Endometrial microvascular endothelial cells (primary cell): ENCODE results near the gene SLC6A13. TPM values are rescaled to one million over a fixed set of nuclear protein-coding genes. Genes with fewer than 3 reads are reported as not detected.
"Not testable (repeated sequence)": the region's sequence is repeated elsewhere in the genome, so short reads cannot be mapped to it uniquely, and the experiment has no call there.

Experiments
- in situ Hi-C: cut with HindIII; loops from 2 replicates; pipeline ENCODE4 v1.10.0; 2017; ENCODE audit warnings: low sequenced_read_pairs, low pct_unique_long_range_greater_than_20kb; ENCODE audit errors: inconsistent ontology term
- total RNA-seq: library from RNA; depleted of rRNA; stranded (reverse); fragments of >200 nt; gene quantifications from one replicate; pipeline ENCODE4 v1.2.3, GENCODE V29; 2015; ENCODE audit errors: inconsistent ontology term

Gene SLC6A13
- total RNA-seq, 1 donor from 2014 or later = not detected

DNA sequence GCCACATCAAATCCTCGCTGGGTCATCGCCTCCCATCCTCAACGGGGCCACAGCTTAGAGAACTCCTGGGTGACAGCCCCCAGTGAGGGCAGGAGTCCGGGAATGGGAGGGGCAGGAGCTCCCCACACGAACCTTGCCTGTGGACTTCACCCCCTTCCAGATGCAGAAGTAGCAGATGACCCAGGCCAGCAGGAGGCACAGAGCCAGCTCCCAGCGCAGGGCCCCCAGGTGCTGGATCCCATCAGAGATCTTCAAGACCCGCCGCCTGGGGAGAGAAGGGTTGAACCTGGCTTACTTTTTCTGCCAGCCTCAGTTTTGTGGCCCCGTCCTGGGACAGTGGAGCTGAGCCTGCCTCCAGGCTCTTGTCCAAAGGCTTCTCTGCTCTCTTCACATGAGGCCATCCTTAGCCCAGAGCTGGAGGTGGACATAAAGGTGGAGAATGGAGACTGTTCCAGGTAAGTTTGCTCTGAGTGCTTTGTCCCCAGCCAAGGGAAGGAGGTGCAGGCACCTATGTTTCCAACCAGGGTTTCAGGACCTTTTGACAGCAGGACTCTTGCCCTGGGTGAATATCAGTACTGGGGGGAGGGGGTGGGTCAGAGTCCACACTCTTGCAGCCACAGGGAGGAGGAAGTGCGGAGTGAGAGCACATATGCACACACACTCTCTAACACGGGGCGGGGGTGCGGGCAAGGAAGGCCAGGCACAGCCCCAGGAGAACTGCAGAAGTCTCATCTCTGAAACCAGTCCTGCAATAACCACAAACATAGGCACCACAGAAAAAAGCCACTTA lies 25.4 kb downstream of the SLC6A13 start:
- in situ Hi-C loops = no loop called here

DNA sequence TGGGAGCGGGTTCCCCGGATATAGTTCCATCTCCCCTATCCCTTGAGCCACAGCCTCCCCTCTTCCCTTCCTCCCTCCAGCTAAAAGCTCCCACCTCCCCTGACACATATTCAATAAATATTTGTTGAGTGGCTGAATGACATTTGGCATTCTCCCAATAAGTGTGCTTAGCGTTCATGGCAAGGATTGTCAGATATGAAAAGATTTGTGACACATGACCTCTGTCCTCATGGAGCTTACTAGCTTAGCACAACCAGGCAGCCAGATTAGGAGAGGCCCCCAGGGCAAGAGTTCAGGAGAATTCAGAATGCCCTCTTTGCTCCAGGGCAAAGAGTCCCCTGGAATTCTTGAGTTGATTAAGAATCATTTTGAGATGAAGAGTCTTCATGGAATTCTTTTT lies 26.2 kb downstream of the SLC6A13 start:
- in situ Hi-C loops = no loop called here

DNA sequence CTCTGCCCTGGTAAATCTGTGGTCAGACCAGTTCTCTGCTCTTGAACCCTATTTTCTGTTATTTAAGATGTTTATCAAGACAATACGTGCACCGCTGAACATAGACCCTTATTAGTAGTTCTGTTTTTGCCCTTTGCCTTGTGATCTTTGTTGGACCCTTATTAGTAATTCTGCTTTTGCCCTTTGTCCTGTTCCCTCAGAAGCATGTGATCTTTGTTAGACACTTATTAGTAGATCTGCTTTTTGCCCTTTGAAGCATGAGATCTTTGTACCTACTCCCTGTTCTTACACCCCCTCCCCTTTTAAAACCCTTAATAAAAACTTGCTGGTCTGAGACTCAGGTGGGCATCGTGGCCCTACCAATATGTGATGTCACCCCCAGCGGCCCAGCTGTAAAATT lies 26.7 kb downstream of the SLC6A13 start:
- in situ Hi-C loops = not testable (repeated sequence)

- in situ Hi-C loops = no loop called here
Measured at GRCh38 chr12:234891-235415, 27.7 kb downstream of the SLC6A13 start.

- in situ Hi-C loops = no loop called here
Measured at GRCh38 chr12:234019-234418, 28.6 kb downstream of the SLC6A13 start.

DNA sequence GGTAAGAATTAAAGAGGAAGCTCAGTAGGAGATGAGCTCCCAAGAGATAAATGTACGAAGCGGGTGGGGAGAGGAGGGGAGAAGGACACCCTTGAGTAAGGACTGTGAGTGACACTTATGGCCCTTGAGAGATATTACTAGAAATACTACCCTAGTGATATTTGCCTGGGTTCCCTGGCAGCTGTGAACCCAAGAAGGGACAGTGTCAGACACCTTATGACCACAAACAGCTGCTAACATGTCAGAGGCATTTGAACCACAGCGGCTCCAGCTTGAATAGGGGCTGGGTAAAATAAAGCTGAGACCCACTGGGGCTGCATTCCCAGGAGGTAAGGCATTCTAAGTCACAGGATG lies 29.0 kb downstream of the SLC6A13 start:
- in situ Hi-C loops = no loop called here

DNA sequence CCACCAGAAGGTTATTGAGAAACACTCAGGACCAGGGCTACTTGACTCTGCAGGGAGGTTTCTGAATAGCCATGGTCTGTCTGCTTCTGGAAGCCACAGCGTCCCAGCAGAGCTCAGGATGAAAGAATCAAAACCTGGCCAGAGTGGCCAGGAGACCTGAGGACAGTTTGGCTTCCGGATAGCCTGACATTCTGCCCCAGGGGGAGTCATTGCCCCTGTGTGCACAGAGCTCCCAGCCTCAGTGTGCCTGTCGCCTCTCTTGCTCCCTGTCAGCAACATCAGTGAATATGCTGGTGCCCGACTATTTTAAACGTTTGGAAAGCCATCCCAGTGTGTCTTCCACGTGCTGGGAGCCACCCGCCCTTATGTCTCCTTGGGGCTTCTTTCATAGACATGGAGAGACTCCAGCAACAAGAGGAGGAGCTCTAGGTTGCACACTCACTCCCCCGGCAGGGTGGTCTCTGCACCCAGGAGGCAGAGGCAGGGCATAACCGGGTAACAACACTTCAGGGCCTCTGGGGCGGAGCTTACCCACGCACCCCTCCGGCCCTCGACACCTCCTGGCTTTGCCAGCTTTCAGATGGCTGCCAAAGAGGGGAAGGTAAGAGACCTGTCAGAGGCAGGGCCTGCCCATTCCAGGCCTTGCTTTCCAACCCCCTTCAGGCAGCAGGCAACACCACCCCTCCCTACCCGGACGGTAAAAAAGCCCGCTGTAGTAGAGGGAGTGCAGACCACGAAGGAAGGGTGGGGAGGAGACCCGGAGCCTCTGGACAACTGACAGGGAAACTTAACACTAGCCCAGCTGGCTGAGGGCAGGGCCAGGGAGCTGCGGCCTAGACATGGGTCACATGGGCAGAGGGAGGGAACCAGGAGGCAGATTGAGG lies 29.7 kb downstream of the SLC6A13 start:
- in situ Hi-C loops = no loop called here

DNA sequence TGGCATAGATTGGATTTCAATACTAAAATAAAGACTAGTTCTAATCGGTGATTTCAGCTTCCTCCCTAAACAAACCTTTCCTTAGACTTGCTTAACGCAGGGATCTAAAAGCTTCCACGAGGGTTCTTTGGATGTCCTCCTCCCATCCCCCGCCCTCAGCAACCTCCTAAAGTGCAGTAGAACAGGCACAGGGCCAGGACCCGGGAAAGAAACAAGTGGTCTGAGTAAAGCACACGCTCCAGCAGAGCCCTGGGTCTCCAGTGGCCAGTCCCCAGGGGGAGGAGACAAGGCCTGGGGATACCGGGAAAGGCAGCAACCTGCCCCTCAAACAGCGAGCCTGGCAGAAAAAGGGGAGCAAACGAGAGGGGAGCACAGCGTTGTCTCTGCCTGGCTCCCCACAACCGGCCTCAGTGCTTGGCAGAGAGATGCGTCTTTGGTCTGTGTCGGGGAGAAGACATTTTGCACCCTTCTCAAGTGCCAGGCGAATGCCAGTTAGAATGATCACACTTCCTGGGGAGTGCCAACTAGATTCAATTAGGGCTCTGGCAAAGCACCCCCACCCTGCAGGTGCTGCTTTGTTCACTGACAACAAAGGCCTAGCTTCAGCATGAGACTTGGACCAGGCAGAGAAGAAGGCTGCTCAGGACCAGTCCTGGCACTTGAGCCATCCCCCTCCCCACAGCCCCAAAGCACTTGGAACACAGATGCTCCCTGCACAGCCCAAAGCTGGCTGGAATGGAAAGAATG lies 31.5 kb downstream of the SLC6A13 start:
- in situ Hi-C loops = no loop called here

DNA sequence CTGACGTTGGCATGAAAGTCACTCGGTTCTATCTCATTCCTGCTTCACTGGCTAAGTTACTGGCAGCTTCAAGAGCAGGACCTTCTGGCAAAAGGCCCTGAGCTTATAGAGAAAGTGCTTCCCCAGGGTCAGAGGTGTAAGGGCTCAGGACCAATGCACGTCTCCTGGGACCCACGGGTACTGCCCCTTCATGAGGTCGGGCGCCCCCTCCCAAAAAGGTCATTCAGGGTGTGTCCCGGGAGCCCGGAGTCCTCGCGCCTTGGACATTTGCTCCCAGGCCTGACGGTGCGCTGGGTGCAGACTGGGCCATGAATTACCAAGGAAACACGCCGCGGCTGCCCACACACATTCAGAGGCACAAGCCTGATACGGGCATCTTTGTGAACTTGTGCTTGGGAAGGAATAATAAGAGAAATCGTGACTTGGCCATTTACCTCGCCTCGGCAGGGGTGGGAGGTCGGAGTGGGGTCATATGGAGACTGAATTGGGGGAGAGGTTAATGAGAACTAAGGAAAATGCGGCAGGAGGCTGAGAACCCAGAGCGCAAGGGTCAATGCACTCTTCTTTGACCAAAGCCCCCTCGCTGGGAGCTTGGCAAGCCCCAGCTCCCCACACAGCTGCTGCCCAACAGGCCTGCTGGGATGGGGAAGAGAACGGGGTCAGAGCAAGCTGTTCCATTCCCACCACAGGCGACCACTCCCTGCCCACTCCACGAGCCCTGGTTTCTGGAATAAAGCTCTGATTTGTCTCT lies 33.0 kb downstream of the SLC6A13 start:
- in situ Hi-C loops = no loop called here

DNA sequence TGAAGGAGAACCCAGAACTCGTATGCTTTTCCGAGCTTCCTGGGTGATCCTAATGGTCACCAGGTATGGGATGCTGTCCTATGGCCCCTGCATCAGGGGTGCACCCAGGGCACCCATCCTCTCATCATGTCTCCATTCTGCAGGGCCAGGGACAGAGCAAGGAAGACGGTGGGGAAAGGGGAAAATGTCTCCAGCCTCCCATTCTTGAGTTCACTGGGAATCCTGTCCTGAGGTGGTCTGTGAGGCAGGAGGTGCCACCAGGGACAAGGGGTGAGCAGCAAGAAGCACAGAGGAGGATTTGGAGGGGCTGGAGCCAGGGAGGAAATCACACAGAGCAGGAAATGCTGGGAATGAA lies 33.8 kb downstream of the SLC6A13 start:
- in situ Hi-C loops = no loop called here

- in situ Hi-C loops = no loop called here
Measured at GRCh38 chr12:227923-228845, 34.5 kb downstream of the SLC6A13 start.

GRCh38 chr12:227286-227915 lies 35.2 kb downstream of the SLC6A13 start:
- in situ Hi-C loops = no loop called here

GRCh38 chr12:226401-226800 lies 36.2 kb downstream of the SLC6A13 start:
- in situ Hi-C loops = no loop called here

DNA sequence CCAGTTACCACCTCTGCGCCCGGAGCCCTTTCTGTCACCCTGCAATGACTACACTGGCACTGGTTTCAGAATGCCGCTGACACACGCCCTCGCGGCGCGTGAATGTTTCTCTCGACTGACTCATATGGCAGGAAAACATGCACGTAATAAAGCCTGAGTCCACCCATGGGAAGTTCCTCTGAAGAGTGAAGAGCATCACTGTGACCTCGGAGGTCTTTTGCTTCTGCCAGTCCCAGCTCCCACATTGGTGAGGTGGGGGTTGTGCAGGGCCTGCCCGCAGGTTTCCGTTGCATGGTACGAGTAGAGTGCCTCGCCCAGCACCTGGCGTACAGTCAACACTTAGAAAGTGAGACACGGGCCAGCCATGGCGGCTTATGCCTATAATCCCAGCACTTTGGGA lies 37.6 kb downstream of the SLC6A13 start:
- in situ Hi-C loops = no loop called here

DNA sequence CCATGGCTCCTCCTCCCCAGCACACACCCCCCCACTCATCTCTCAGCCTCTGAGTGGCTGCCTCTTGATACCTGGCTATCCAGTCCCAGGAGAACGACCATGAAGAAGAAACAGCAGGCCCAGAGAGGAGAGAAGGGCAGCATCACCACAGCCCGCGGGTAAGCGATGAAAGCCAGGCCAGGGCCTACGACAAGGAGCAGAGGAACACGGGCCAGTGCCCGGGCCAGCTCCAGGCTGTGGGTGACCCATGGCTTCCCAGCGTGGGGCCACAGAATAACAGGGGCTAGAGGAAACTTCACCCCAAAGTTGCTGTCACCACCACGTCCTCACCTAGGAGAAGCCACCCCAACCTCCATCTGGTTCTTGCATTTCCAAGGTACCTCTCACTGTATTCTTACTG lies 38.3 kb downstream of the SLC6A13 start:
- in situ Hi-C loops = no loop called here

DNA sequence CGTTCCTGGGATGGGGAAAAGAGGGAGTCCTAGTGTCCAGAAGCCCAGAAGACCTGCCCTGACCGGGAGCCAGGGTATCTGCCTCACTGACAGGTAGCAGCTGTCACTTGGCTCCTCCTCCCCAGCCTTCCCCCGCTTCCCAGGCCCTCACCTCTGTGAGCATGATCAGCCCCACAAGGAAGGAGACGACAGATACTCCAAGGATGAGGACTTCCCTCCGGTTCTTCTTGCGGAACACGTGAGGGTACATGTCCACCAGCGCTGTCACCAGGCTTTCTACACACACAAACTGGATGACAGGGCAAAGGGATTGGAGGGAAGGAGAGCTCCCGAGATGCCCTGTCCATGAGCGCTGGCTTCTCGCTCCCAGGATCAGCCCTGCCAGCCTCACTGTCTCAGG lies 38.8 kb downstream of the SLC6A13 start:
- in situ Hi-C loops = no loop called here

DNA sequence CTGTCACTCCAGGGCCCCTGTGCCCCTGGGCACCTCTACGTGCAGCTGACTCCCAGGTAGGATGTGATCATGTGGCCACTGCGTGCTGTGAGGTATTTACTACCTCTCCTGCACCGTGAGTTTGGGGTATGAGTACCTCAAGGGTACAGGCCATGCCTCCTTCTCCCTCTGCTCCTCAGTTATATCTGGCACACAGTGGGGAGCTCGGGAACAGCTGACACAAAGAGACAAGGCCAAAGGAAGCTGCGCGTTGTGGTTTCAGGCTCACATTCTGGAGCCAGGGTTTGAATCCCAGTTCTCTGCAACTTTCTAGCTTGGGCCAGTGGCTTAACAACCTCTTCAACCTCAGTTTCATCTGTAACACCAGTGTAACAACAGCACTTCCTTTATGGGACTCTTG lies 40.9 kb downstream of the SLC6A13 start:
- in situ Hi-C loops = no loop called here
